CD4-positive, alpha-beta memory T cell (primary cell): ENCODE results near the gene PTPRU. TPM values are rescaled to one million over a fixed set of nuclear protein-coding genes. Genes with fewer than 3 reads are reported as not detected.

Experiments
- CTCF ChIA-PET: fragments of 350-600 bp; sonication (Branson Sonifier 250); formaldehyde crosslinking; loops from one replicate; lab custom pipeline; 2021; ENCODE audit warnings: inconsistent platforms; ENCODE audit not compliant: partially characterized antibody; lab: Charles Lee
- POLR2A ChIA-PET: fragments of 350-600 bp; sonication (Branson Sonifier 250); formaldehyde crosslinking; loops from one replicate; lab custom pipeline; 2021; ENCODE audit not compliant: partially characterized antibody; lab: Charles Lee
- DNase-seq, 5 donors: peaks; one replicate each; pipeline versions ENCODE4 v3.0.0 to v3.0.0-alpha.2; 2020 to 2022; ENCODE audit warnings: mixed read lengths in 1 of 5
- H3K27ac ChIP-seq: one replicate; pipeline ENCODE4 v1.7.0; 2013; ENCODE audit warnings: low read depth, low read length
- H3K27me3 ChIP-seq: 2 replicates; pipeline ENCODE4 v1.7.0; 2013; ENCODE audit warnings: mild to moderate bottlenecking, low read length, moderate library complexity; ENCODE audit not compliant: insufficient read depth
- H3K36me3 ChIP-seq: 2 replicates; pipeline ENCODE4 v1.7.0; 2013; ENCODE audit warnings: mild to moderate bottlenecking, low read length, moderate library complexity; ENCODE audit not compliant: insufficient read depth
- H3K4me1 ChIP-seq: 2 replicates; pipeline ENCODE4 v1.7.0; 2013; ENCODE audit warnings: mild to moderate bottlenecking, low read length, moderate library complexity; ENCODE audit not compliant: insufficient read depth
- H3K4me3 ChIP-seq, 2 donors: one replicate each; pipeline ENCODE4 v1.7.0; 2013; ENCODE audit warnings: low read length in 2 of 2, mild to moderate bottlenecking in 1 of 2
- H3K9me3 ChIP-seq, 2 donors: one replicate each; pipeline ENCODE4 v1.7.0; 2013; ENCODE audit warnings: low read length in 2 of 2, control low read depth in 1 of 2; ENCODE audit not compliant: control insufficient read depth in 1 of 2
- H3K27ac Mint-ChIP-seq, 7 donors: one replicate each; pipeline ENCODE4 v1.8.0; 2020 to 2021; ENCODE audit warnings: mixed read lengths in 7 of 7, mild to moderate bottlenecking in 6 of 7, inconsistent platforms in 3 of 7, moderate library complexity in 3 of 7
- H3K27me3 Mint-ChIP-seq, 2 donors: one replicate each; pipeline ENCODE4 v1.8.0; 2020 to 2021; ENCODE audit warnings: mixed read lengths in 2 of 2
- H3K36me3 Mint-ChIP-seq, 2 donors: one replicate each; pipeline ENCODE4 v1.8.0; 2020 to 2021; ENCODE audit warnings: mixed read lengths in 2 of 2, inconsistent platforms in 1 of 2, mild to moderate bottlenecking in 1 of 2
- H3K4me1 Mint-ChIP-seq, 4 donors: one replicate each; pipeline ENCODE4 v1.8.0; 2020 to 2021; ENCODE audit warnings: mixed read lengths in 4 of 4, mild to moderate bottlenecking in 1 of 4
- H3K4me3 Mint-ChIP-seq, 8 donors: one replicate each; pipeline ENCODE4 v1.8.0; 2020 to 2021; ENCODE audit warnings: mixed read lengths in 8 of 8, mild to moderate bottlenecking in 7 of 8, moderate library complexity in 6 of 8, inconsistent platforms in 3 of 8
- H3K9me3 Mint-ChIP-seq, 8 donors: one replicate each; pipeline ENCODE4 v1.8.0; 2020 to 2021; ENCODE audit warnings: mixed read lengths in 8 of 8, mild to moderate bottlenecking in 5 of 8, inconsistent platforms in 3 of 8, moderate library complexity in 1 of 8
- intact Hi-C: fragments of 100-400 bp; cut with micrococcal nuclease; formaldehyde crosslinking; loops from one replicate; pipeline ENCODE4 v1.15.1; 2023
- polyA plus RNA-seq, 2 donors: library from polyadenylated mRNA; unstranded; fragments of 300-500 nt; fragmentation: Illumina TruSeq; gene quantifications; one replicate each; pipeline ENCODE4 v1.2.3, GENCODE V29; 2021
- total RNA-seq, 2 experiments: library from RNA; stranded (reverse); gene quantifications; one replicate each; pipeline ENCODE4 v1.2.3, GENCODE V29; 2021

Gene PTPRU
- total and polyA plus RNA-seq, 4 experiments from 2014 or later, result 0.38 TPM; not detected in 3

GRCh38 chr1:29329022-29329775 lies 92.9 kb downstream of the PTPRU start:
- no peak overlapping the region for H3K4me3 Mint-ChIP-seq
- Histone ChIP-seq H3K4me3 (no peak overlapping the region), H3K27me3 (no peaks in the 10 kb centered on the region), H3K36me3 (no peaks in the 10 kb centered on the region), H3K4me1 (no peaks in the 10 kb centered on the region), H3K9me3 (no peaks in the 10 kb centered on the region), H3K27ac (no peak overlapping the region)
- ChIA-PET POLR2A (no interaction called here), CTCF (no interaction called here)
- H3K4me1 Mint-ChIP-seq, result no peaks in the 10 kb centered on the region
- no peaks in the 10 kb centered on the region for H3K36me3 Mint-ChIP-seq
- no peak for DNase-seq
- intact Hi-C loops, result no loop called here
- peaks cover 0 to 2% (median 0%) of the 10 kb centered on the region in 8 donors for H3K9me3 Mint-ChIP-seq
- no peak overlapping the region for H3K27ac Mint-ChIP-seq
- H3K27me3 Mint-ChIP-seq, result peaks cover 11 to 20% of the 10 kb centered on the region in 2 donors

DNA sequence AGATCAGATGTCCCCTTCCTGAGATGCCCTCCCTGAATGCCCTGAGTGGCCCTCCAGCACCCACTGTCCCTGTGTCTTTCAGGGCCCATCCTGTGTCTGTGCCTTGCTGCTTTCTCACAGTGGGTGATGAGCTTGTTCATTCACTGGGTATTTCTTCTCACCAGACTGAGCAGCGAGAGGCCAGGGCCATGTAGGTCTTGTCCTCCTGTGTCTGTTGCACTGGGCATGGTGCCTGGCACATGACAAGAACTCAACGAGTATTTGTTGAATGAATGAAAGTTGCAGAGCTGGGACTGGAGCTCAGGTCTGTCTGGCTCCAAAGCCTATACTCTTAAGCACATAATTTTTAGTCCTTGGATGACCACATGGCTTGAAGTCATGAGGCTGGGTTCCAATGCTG lies 93.8 kb downstream of the PTPRU start:
- H3K9me3 ChIP-seq, result no peaks in the 10 kb centered on the region
- ChIA-PET POLR2A (no interaction called here), CTCF (no interaction called here)
- no peak overlapping the region for H3K4me3 ChIP-seq
- H3K36me3 ChIP-seq, result no peaks in the 10 kb centered on the region
- no peak overlapping the region for H3K27ac Mint-ChIP-seq
- intact Hi-C loops, result no loop called here
- H3K4me1 ChIP-seq, result no peaks in the 10 kb centered on the region
- H3K9me3 Mint-ChIP-seq, result peaks cover 0 to 2% (median 0%) of the 10 kb centered on the region in 8 donors
- H3K36me3 Mint-ChIP-seq, result no peaks in the 10 kb centered on the region
- no peaks in the 10 kb centered on the region for H3K4me1 Mint-ChIP-seq
- H3K27me3 Mint-ChIP-seq, result peaks cover 11 to 23% of the 10 kb centered on the region in 2 donors
- no peak for DNase-seq
- no peak overlapping the region for H3K27ac ChIP-seq
- no peak overlapping the region for H3K4me3 Mint-ChIP-seq
- H3K27me3 ChIP-seq, result no peaks in the 10 kb centered on the region

GRCh38 chr1:29330856-29331255 lies 94.5 kb downstream of the PTPRU start:
- POLR2A ChIA-PET, result no interaction called here
- no peak for DNase-seq
- H3K27ac Mint-ChIP-seq, result no peak overlapping the region
- intact Hi-C loops, result no loop called here
- peaks cover 11 to 24% of the 10 kb centered on the region in 2 donors for H3K27me3 Mint-ChIP-seq
- Histone ChIP-seq H3K9me3 (no peaks in the 10 kb centered on the region), H3K27me3 (no peaks in the 10 kb centered on the region), H3K27ac (no peak overlapping the region), H3K4me3 (no peak overlapping the region), H3K4me1 (no peaks in the 10 kb centered on the region), H3K36me3 (no peaks in the 10 kb centered on the region)
- H3K4me1 Mint-ChIP-seq, result no peaks in the 10 kb centered on the region
- peaks cover 0 to 2% (median under 1%) of the 10 kb centered on the region in 8 donors for H3K9me3 Mint-ChIP-seq
- CTCF ChIA-PET, result interaction anchor here (1.2 to 1.8 kb wide), 2 partner anchors 10 kb away, joined by 3 to 5 read pairs; no protein-coding TSS in a partner anchor
- no peak overlapping the region for H3K4me3 Mint-ChIP-seq
- no peaks in the 10 kb centered on the region for H3K36me3 Mint-ChIP-seq

GRCh38 chr1:29331309-29331708 lies 95.0 kb downstream of the PTPRU start:
- Mint-ChIP-seq H3K36me3 (no peaks in the 10 kb centered on the region), H3K4me1 (no peaks in the 10 kb centered on the region), H3K4me3 (no peak overlapping the region), H3K27ac (no peak overlapping the region), H3K9me3 (peaks cover 0 to 2% (median under 1%) of the 10 kb centered on the region in 8 donors), H3K27me3 (peaks cover 9 to 24% of the 10 kb centered on the region in 2 donors)
- H3K4me3 ChIP-seq, result no peak overlapping the region
- DNase-seq, result no peak
- no peak overlapping the region for H3K27ac ChIP-seq
- intact Hi-C loops, result no loop called here
- ChIA-PET CTCF (interaction anchor here (1.2 to 1.8 kb wide), 2 partner anchors 10 kb away, joined by 3 to 5 read pairs; no protein-coding TSS in a partner anchor), POLR2A (no interaction called here)
- H3K36me3 ChIP-seq, result no peaks in the 10 kb centered on the region
- H3K4me1 ChIP-seq, result no peaks in the 10 kb centered on the region
- H3K27me3 ChIP-seq, result no peaks in the 10 kb centered on the region
- no peaks in the 10 kb centered on the region for H3K9me3 ChIP-seq

DNA sequence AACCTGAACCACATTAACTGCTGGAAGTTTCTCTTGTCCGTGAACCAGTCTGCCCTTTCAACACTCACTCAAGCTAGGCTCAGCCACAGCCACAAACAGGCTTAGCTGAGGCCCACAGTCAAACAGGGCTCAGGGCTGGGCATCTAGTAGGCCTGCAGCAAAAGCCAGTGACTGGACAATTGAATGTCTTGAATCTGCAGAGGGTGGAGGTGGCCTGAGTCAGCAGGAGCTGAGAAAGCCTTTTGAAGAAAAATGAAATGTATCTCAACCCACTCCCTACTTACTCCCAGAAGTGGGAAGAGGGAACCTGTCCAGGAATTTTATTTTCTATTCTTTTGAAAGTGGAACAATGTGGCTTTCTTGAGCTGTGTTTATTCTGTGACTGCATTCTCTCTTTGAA lies 95.4 kb downstream of the PTPRU start:
- no peaks in the 10 kb centered on the region for H3K4me1 ChIP-seq
- H3K27me3 Mint-ChIP-seq, result peaks cover 10 to 27% of the 10 kb centered on the region in 2 donors

GRCh38 chr1:29332204-29332603 lies 95.9 kb downstream of the PTPRU start:
- no peak overlapping the region for H3K4me3 Mint-ChIP-seq
- no peak overlapping the region for H3K27ac ChIP-seq
- H3K27me3 ChIP-seq, result no peaks in the 10 kb centered on the region
- H3K9me3 Mint-ChIP-seq, result peaks cover 0 to 2% (median under 1%) of the 10 kb centered on the region in 8 donors
- H3K9me3 ChIP-seq, result no peaks in the 10 kb centered on the region
- DNase-seq, result no peak
- peaks cover 11 to 28% of the 10 kb centered on the region in 2 donors for H3K27me3 Mint-ChIP-seq
- H3K36me3 Mint-ChIP-seq, result no peaks in the 10 kb centered on the region
- no peak overlapping the region for H3K4me3 ChIP-seq
- intact Hi-C loops, result no loop called here
- H3K4me1 ChIP-seq, result no peaks in the 10 kb centered on the region
- ChIA-PET POLR2A (no interaction called here), CTCF (interaction anchor here (1.8 kb wide), 1 partner anchor 9 kb away, joined by 5 read pairs; no protein-coding TSS in a partner anchor)
- H3K27ac Mint-ChIP-seq, result no peak overlapping the region
- H3K4me1 Mint-ChIP-seq, result no peaks in the 10 kb centered on the region
- H3K36me3 ChIP-seq, result no peaks in the 10 kb centered on the region

More for the DNA sequence above, 95.4 kb downstream of the PTPRU start:
- H3K27ac Mint-ChIP-seq, result no peak overlapping the region
- intact Hi-C loops, result no loop called here
- Histone ChIP-seq H3K27ac (no peak overlapping the region), H3K9me3 (no peaks in the 10 kb centered on the region), H3K27me3 (no peaks in the 10 kb centered on the region), H3K4me3 (no peak overlapping the region), H3K36me3 (no peaks in the 10 kb centered on the region)
- peaks cover 0 to 2% (median under 1%) of the 10 kb centered on the region in 8 donors for H3K9me3 Mint-ChIP-seq
- H3K4me3 Mint-ChIP-seq, result no peak overlapping the region
- CTCF ChIA-PET, result interaction anchor here (1.2 to 1.8 kb wide), 2 partner anchors 9 to 11 kb away, joined by 3 to 5 read pairs; no protein-coding TSS in a partner anchor
- POLR2A ChIA-PET, result no interaction called here
- no peaks in the 10 kb centered on the region for H3K4me1 Mint-ChIP-seq
- no peaks in the 10 kb centered on the region for H3K36me3 Mint-ChIP-seq
- no peak for DNase-seq

- H3K9me3 Mint-ChIP-seq, result peaks cover 0 to 2% (median under 1%) of the 10 kb centered on the region in 8 donors
- H3K36me3 ChIP-seq, result no peaks in the 10 kb centered on the region
- peaks cover 16 to 35% of the 10 kb centered on the region in 2 donors for H3K27me3 Mint-ChIP-seq
- no peak overlapping the region for H3K27ac ChIP-seq
- intact Hi-C loops, result no loop called here
- no peak overlapping the region for H3K4me3 Mint-ChIP-seq
- no peaks in the 10 kb centered on the region for H3K36me3 Mint-ChIP-seq
- no peaks in the 10 kb centered on the region for H3K9me3 ChIP-seq
- DNase-seq, result no peak
- no peak overlapping the region for H3K27ac Mint-ChIP-seq
- H3K4me1 Mint-ChIP-seq, result no peaks in the 10 kb centered on the region
- H3K27me3 ChIP-seq, result peaks cover 3% of the 10 kb centered on the region
- POLR2A ChIA-PET, result no interaction called here
- CTCF ChIA-PET, result no interaction called here
- H3K4me1 ChIP-seq, result no peaks in the 10 kb centered on the region
- H3K4me3 ChIP-seq, result no peak overlapping the region
Measured at GRCh38 chr1:29333008-29333407, 96.7 kb downstream of the PTPRU start.
